ENCODE data around the gene FBLN7. TPM values are rescaled to one million over a fixed set of nuclear protein-coding genes. Genes with fewer than 3 reads are reported as not detected.

Gene FBLN7, protein sequence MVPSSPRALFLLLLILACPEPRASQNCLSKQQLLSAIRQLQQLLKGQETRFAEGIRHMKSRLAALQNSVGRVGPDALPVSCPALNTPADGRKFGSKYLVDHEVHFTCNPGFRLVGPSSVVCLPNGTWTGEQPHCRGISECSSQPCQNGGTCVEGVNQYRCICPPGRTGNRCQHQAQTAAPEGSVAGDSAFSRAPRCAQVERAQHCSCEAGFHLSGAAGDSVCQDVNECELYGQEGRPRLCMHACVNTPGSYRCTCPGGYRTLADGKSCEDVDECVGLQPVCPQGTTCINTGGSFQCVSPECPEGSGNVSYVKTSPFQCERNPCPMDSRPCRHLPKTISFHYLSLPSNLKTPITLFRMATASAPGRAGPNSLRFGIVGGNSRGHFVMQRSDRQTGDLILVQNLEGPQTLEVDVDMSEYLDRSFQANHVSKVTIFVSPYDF
- 1 to 10 TPM; 1.9 to 8.0 (median 7.2) TPM for total RNA-seq (2021; fragmentation: NEBNext Ultra II Directional; extraction: Animal tissue kit (Norgen Biotek cat#: 25700))
- long read RNA-seq: 0 reads

GRCh38 chr2:112138159-112139032 is at the start of gene FBLN7:
FBLN7 (plus strand) TSS chr2:112138385; CDS start chr2:112138656, 271 bp downstream.
- Mint-ChIP-seq H3K4me1 (ENCODE audit: low read depth) (peaks cover 19% of the 10 kb centered on the region), H3K9me3 (no peaks in the 10 kb centered on the region), H3K27ac (peak within 1 kb of the TSS; percentile 76), H3K27me3 (ENCODE audit: insufficient read depth) (peaks cover 3% of the 10 kb centered on the region; the same call in 1 of the 2 replicates), H3K4me3 (peak within 1 kb of the TSS; percentile 83), H3K36me3 (ENCODE audit: low read depth) (no peaks in the 10 kb centered on the region; the same call in 1 of the 2 replicates)
- no peak for DNase-seq
- no peak for TF ChIP-seq CTCF (IDR thresholded peaks at IDR 0.05)

DNA sequence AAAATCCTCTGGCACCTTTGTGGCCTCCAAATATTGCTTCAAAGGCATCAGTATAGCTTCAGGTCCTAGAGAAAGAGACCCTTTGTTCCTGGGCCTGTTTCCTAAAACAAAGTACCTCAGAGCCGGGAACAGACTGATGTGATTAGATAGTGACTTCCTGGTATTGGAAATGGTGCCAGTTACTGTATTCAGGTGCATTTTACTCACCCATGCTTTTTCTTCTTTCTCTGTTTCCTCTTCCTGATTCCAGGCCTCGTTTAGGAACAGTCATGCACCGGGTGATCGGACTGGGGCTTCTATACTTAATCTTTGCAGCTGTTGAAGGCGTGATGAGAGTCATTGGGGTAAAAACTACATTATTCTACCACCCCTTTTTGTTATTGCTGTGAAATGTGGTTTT is 48.8 kb upstream of the FBLN7 start:
- peaks cover 53% of the 10 kb centered on the region for H3K36me3 Mint-ChIP-seq (ENCODE audit: low read depth)

GRCh38 chr2:112092286-112093041 is 45.7 kb upstream of the FBLN7 start:
- Mint-ChIP-seq H3K27me3 (ENCODE audit: insufficient read depth) (no peaks in the 10 kb centered on the region; the same call in 1 of the 2 replicates), H3K27ac (peak overlapping the region; percentile 77), H3K4me1 (ENCODE audit: low read depth) (peaks cover 58% of the 10 kb centered on the region), H3K36me3 (ENCODE audit: low read depth) (peaks cover 39% of the 10 kb centered on the region), H3K9me3 (no peaks in the 10 kb centered on the region), H3K4me3 (peak overlapping the region; percentile 23)
- TF ChIP-seq CTCF (IDR thresholded peaks at IDR 0.05): no peak
- peak; percentile 55 for DNase-seq

More for the DNA sequence above, 48.8 kb upstream of the FBLN7 start:
- Mint-ChIP-seq H3K9me3 (no peaks in the 10 kb centered on the region), H3K4me1 (ENCODE audit: low read depth) (peaks cover 48% of the 10 kb centered on the region), H3K27me3 (ENCODE audit: insufficient read depth) (no peaks in the 10 kb centered on the region; the same call in 1 of the 2 replicates), H3K27ac (no peak overlapping the region), H3K4me3 (no peak overlapping the region)
- DNase-seq: no peak
- no peak for TF ChIP-seq CTCF (IDR thresholded peaks at IDR 0.05)

DNA sequence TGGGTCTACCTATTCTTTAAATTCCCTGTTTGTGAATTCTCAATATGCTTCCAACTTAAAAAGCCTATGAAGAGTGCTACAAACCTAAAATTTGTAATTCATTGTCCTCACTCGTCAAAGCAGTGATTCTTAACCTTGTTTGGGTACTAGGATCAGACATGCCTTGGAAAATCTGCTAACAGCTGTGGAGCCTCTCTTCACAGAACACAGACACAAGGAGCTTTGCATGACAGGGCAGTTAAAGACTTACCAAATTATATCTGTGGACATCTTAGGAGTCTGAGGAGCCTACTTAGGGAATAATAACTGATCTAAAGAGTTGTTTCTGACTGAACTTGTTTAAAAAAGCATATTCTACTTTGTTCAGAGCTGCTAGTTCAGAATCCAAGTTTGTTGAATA is 45.0 kb upstream of the FBLN7 start:
- Mint-ChIP-seq H3K9me3 (no peaks in the 10 kb centered on the region), H3K36me3 (ENCODE audit: low read depth) (peaks cover 43% of the 10 kb centered on the region), H3K27me3 (ENCODE audit: insufficient read depth) (no peaks in the 10 kb centered on the region; the same call in 1 of the 2 replicates), H3K4me1 (ENCODE audit: low read depth) (peaks cover 58% of the 10 kb centered on the region), H3K4me3 (peak overlapping the region; percentile 23), H3K27ac (peak overlapping the region; percentile 77)
- DNase-seq: no peak
- TF ChIP-seq CTCF (IDR thresholded peaks at IDR 0.05): no peak

DNA sequence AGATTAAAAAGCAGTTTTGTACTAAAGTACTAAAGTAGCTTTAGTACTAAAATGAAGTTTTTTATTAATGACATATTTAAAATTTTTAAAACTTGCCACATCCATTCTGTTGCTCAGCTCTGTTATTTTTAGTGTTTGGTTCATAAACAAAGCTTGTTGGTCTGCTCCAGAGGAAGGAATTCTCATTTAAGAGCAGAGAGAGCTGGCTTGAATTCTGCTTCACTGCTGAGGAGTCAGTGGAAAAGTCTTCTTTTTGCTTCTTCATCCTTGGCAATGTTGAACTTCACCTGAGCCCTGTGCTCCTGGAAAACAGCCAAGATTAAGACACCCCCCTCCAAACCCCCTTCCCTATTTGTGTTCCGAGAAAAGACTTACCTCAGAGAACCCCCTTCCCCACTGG is 42.5 kb upstream of the FBLN7 start:
- Mint-ChIP-seq H3K9me3 (no peaks in the 10 kb centered on the region), H3K36me3 (ENCODE audit: low read depth) (peaks cover 33% of the 10 kb centered on the region), H3K27me3 (ENCODE audit: insufficient read depth) (no peaks in the 10 kb centered on the region; the same call in 1 of the 2 replicates), H3K27ac (peak overlapping the region; percentile 77), H3K4me1 (ENCODE audit: low read depth) (peaks cover 58% of the 10 kb centered on the region), H3K4me3 (peak overlapping the region; percentile 58)
- DNase-seq: peak; percentile 22
- TF ChIP-seq CTCF (IDR thresholded peaks at IDR 0.05): no peak
